ENCODE results near the gene DPH3.

GRCh38 chr3:16211176-16211904 lies 53.4 kb downstream of the DPH3 start:
- no peak for TF ChIP-seq CREB1 (IDR thresholded peaks at IDR 0.05; ENCODE audit: low read depth)
- TF ChIP-seq EP300 (IDR thresholded peaks at IDR 0.05; ENCODE audit: borderline replicate concordance in 1 of 2, control insufficient read depth in 1 of 2, low read depth in 2 of 2, low read length in 2 of 2) = no peak
- TF ChIP-seq, protein P1, sequence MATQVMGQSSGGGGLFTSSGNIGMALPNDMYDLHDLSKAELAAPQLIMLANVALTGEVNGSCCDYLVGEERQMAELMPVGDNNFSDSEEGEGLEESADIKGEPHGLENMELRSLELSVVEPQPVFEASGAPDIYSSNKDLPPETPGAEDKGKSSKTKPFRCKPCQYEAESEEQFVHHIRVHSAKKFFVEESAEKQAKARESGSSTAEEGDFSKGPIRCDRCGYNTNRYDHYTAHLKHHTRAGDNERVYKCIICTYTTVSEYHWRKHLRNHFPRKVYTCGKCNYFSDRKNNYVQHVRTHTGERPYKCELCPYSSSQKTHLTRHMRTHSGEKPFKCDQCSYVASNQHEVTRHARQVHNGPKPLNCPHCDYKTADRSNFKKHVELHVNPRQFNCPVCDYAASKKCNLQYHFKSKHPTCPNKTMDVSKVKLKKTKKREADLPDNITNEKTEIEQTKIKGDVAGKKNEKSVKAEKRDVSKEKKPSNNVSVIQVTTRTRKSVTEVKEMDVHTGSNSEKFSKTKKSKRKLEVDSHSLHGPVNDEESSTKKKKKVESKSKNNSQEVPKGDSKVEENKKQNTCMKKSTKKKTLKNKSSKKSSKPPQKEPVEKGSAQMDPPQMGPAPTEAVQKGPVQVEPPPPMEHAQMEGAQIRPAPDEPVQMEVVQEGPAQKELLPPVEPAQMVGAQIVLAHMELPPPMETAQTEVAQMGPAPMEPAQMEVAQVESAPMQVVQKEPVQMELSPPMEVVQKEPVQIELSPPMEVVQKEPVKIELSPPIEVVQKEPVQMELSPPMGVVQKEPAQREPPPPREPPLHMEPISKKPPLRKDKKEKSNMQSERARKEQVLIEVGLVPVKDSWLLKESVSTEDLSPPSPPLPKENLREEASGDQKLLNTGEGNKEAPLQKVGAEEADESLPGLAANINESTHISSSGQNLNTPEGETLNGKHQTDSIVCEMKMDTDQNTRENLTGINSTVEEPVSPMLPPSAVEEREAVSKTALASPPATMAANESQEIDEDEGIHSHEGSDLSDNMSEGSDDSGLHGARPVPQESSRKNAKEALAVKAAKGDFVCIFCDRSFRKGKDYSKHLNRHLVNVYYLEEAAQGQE (IDR thresholded peaks at IDR 0.05; ENCODE audit: low read depth, low read length) = no peak
- no peak for TF ChIP-seq SIN3A (IDR thresholded peaks at IDR 0.05; ENCODE audit: low read depth, low read length)
- TF ChIP-seq ZNF217 (IDR thresholded peaks at IDR 0.05) = no peak
- TF ChIP-seq MXI1 (IDR thresholded peaks at IDR 0.05; ENCODE audit: low read depth, low read length) = no peak
- no peak for TF ChIP-seq STAT3 (IDR thresholded peaks at IDR 0.05; ENCODE audit: low read depth, low read length)
- TF ChIP-seq, protein P2, sequence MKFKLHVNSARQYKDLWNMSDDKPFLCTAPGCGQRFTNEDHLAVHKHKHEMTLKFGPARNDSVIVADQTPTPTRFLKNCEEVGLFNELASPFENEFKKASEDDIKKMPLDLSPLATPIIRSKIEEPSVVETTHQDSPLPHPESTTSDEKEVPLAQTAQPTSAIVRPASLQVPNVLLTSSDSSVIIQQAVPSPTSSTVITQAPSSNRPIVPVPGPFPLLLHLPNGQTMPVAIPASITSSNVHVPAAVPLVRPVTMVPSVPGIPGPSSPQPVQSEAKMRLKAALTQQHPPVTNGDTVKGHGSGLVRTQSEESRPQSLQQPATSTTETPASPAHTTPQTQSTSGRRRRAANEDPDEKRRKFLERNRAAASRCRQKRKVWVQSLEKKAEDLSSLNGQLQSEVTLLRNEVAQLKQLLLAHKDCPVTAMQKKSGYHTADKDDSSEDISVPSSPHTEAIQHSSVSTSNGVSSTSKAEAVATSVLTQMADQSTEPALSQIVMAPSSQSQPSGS (IDR thresholded peaks at IDR 0.05; ENCODE audit: low read length) = no peak
- TF ChIP-seq, protein P3, sequence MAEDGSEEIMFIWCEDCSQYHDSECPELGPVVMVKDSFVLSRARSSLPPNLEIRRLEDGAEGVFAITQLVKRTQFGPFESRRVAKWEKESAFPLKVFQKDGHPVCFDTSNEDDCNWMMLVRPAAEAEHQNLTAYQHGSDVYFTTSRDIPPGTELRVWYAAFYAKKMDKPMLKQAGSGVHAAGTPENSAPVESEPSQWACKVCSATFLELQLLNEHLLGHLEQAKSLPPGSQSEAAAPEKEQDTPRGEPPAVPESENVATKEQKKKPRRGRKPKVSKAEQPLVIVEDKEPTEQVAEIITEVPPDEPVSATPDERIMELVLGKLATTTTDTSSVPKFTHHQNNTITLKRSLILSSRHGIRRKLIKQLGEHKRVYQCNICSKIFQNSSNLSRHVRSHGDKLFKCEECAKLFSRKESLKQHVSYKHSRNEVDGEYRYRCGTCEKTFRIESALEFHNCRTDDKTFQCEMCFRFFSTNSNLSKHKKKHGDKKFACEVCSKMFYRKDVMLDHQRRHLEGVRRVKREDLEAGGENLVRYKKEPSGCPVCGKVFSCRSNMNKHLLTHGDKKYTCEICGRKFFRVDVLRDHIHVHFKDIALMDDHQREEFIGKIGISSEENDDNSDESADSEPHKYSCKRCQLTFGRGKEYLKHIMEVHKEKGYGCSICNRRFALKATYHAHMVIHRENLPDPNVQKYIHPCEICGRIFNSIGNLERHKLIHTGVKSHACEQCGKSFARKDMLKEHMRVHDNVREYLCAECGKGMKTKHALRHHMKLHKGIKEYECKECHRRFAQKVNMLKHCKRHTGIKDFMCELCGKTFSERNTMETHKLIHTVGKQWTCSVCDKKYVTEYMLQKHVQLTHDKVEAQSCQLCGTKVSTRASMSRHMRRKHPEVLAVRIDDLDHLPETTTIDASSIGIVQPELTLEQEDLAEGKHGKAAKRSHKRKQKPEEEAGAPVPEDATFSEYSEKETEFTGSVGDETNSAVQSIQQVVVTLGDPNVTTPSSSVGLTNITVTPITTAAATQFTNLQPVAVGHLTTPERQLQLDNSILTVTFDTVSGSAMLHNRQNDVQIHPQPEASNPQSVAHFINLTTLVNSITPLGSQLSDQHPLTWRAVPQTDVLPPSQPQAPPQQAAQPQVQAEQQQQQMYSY (CRISPR knock-in tag; IDR thresholded peaks at IDR 0.05) = no peak
- no peak for TF ChIP-seq POLR2A (IDR thresholded peaks at IDR 0.05; ENCODE audit: low read depth, low read length)
- no peak for TF ChIP-seq NFYA (IDR thresholded peaks at IDR 0.05; ENCODE audit: borderline replicate concordance, low read depth, low read length)
- TF ChIP-seq ZBED1 (IDR thresholded peaks at IDR 0.05; ENCODE audit: borderline replicate concordance) = no peak

All from GM12878 (cell line).